HepG2 (cell line): ENCODE data around the gene PIM3. TPM values are rescaled to one million over a fixed set of nuclear protein-coding genes. Genes with fewer than 3 reads are reported as not detected.

Source experiments
- HNRNPUL1 ChIP-seq: fragments of 200-400 bp; formaldehyde crosslinking; IDR thresholded peaks from 2 replicates; pipeline ENCODE4 v1.6.1; 2017; ENCODE audit warnings: low read depth, mild to moderate bottlenecking, low read length, moderate library complexity
- PRDM10 ChIP-seq: sonication (generic); formaldehyde crosslinking; IDR thresholded peaks from 2 replicates; pipeline ENCODE4 v1.4.0; 2020; ENCODE audit warnings: low read depth, missing genetic modification reagents
- ZFX ChIP-seq: sonication (generic); formaldehyde crosslinking; IDR thresholded peaks from 2 replicates; pipeline ENCODE4 v1.4.0; 2020; ENCODE audit warnings: mild to moderate bottlenecking, low read depth, missing genetic modification reagents, moderate library complexity
- ZMAT5 ChIP-seq: sonication (generic); formaldehyde crosslinking; IDR thresholded peaks from 2 replicates; pipeline ENCODE4 v1.5.0; 2020; ENCODE audit warnings: mild to moderate bottlenecking, low read depth, missing genetic modification reagents, borderline replicate concordance
- ZNF556 ChIP-seq: sonication (generic); formaldehyde crosslinking; IDR thresholded peaks from 2 replicates; pipeline ENCODE4 v1.4.0; 2020; ENCODE audit warnings: mild to moderate bottlenecking, missing genetic modification reagents, borderline replicate concordance
- ZNF646 ChIP-seq: sonication (generic); formaldehyde crosslinking; IDR thresholded peaks from 2 replicates; pipeline ENCODE4 v1.9.0; 2021; ENCODE audit warnings: mild to moderate bottlenecking, missing genetic modification reagents
- polyA plus RNA-seq, 8 experiments: library from polyadenylated mRNA; depleted of rRNA in 3 of 8; stranded (reverse) in 7 of 8; unstranded in 1 of 8; fragments of >200 nt; fragmentation: Illumina TruSeq in 4 of 8; extraction: Trizol in 4 of 8; gene quantifications; 2 replicates each; pipeline versions ENCODE4 v1.2.1 to v1.2.3, GENCODE V29; 2011 to 2016; ENCODE audit warnings: low read depth in 4 of 8, missing spikeins in 1 of 8, mixed read lengths in 1 of 8; ENCODE audit not compliant: insufficient read depth in 1 of 8
- total RNA-seq, 5 experiments: library from RNA; depleted of rRNA; stranded (reverse); fragments of >200 nt; fragmentation: Illumina TruSeq; extraction: Trizol; gene quantifications; 2 replicates each; pipeline ENCODE4 v1.2.3, GENCODE V29; 2016; ENCODE audit warnings: low read depth in 1 of 5

PIM3 gene
- total and polyA plus RNA-seq, 2 of the 13 experiments (the other 11 are each of a cell fraction or from before 2014, with no cell fraction given): 21.6 to 31.2 TPM

- no peak for TF ChIP-seq ZNF646
- TF ChIP-seq HNRNPUL1: no peak
- peak; percentile 82 for TF ChIP-seq ZFX (CRISPR knock-in tag)
- TF ChIP-seq ZMAT5 (CRISPR knock-in tag): no peak
- no peak for TF ChIP-seq PRDM10 (CRISPR knock-in tag)
- no peak for TF ChIP-seq ZNF556 (CRISPR knock-in tag)
Observed at GRCh38 chr22:49958931-49959781, 1.4 kb upstream of the PIM3 start (continued).
